Choroid plexus epithelial cell (primary cell): ENCODE data around the gene TTLL12.

Experiments used
- DNase-seq: peaks from one replicate; pipeline ENCODE4 v3.0.0-alpha.2; 2010; ENCODE audit warnings: low read depth
- H3K4me3 ChIP-seq: 2 replicates; pipeline ENCODE4 v1.5.1; 2011; ENCODE audit warnings: low read depth, mild to moderate bottlenecking, control low read depth, low read length, moderate library complexity
- CTCF ChIP-seq: conservative IDR thresholded peaks from 2 replicates; pipeline ENCODE4 v1.5.1; 2011; ENCODE audit warnings: low read depth, mild to moderate bottlenecking, control low read depth, inconsistent platforms, low read length, moderate library complexity

The TTLL12 gene

DNA sequence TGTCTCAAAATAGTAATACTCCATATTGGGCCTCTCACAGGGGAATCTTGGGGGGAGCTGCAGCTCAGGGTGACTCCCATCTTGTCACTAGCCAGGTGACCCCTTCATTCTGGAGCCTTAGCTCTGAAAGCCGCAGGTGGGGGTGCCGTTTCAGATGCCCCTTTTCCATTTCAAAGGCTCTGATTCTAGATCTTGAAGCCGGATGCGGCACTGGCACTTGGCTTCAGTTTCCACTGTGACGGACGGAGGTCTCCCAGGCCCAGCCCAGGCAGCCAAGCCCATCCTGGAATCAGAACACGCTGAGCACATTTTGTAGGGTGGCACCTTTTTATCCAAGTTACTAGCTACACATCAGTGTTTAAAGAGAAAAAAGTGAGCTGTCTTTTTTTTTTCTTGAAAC lies 70.0 kb downstream of the TTLL12 start:
- no peak overlapping the region for H3K4me3 ChIP-seq
- DNase-seq, result no peak
- no peak for TF ChIP-seq CTCF
